K562 (cell line): ENCODE data around the gene ATP6V0C. TPM values are rescaled to one million over a fixed set of nuclear protein-coding genes. Genes with fewer than 3 reads are reported as not detected.

Experiments
- CHD2 ChIP-seq: IDR thresholded peaks from 2 replicates; pipeline ENCODE4 v1.6.1; 2011; ENCODE audit warnings: low read depth, low read length
- ETV1 ChIP-seq: fragments of 450-650 bp; conservative IDR thresholded peaks from 2 replicates; pipeline ENCODE4 v1.6.1; 2016; ENCODE audit warnings: missing genetic modification characterization, control low read depth, low read depth, missing compliant biosample characterization
- MTA3 ChIP-seq: fragments of 450-650 bp; formaldehyde crosslinking; IDR thresholded peaks from 2 replicates; pipeline ENCODE4 v1.6.1; 2017; ENCODE audit warnings: mild to moderate bottlenecking, borderline replicate concordance
- PHTF2 ChIP-seq: fragments of 250-450 bp; sonication (Bioruptor Pico); IDR thresholded peaks from 2 replicates; pipeline ENCODE4 v1.5.0; 2021; ENCODE audit warnings: mild to moderate bottlenecking
- POLR2AphosphoS2 ChIP-seq: IDR thresholded peaks from 2 replicates; pipeline ENCODE4 v1.6.1; 2012; ENCODE audit warnings: low read length, improper control_type of control experiment
- POU5F1 ChIP-seq: fragments of 150-350 bp; IDR thresholded peaks from 2 replicates; pipeline ENCODE4 v1.6.1; 2014; ENCODE audit warnings: borderline replicate concordance, low read length, low read depth, mild to moderate bottlenecking; ENCODE audit not compliant: partially characterized antibody
- RAD51 ChIP-seq: fragments of 450-650 bp; IDR thresholded peaks from 2 replicates; pipeline ENCODE4 v1.7.1; 2016; ENCODE audit warnings: low read depth, mild to moderate bottlenecking, borderline replicate concordance
- RBFOX2 ChIP-seq: fragments of 200-400 bp; formaldehyde crosslinking; IDR thresholded peaks from 2 replicates; pipeline ENCODE4 v1.6.1; 2017; ENCODE audit warnings: low read depth, mild to moderate bottlenecking, low read length, moderate library complexity
- SAP30 ChIP-seq: fragments of 200-600 bp; sonication (generic); IDR thresholded peaks from 2 replicates; pipeline ENCODE4 v1.6.1; 2012; ENCODE audit warnings: borderline replicate concordance, low read depth, mild to moderate bottlenecking, moderate library complexity, low read length, control low read depth, inconsistent platforms; ENCODE audit not compliant: insufficient read depth, poor library complexity, severe bottlenecking
- TBP ChIP-seq: optimal IDR thresholded peaks from 2 replicates; pipeline ENCODE3; 2011; ENCODE audit warnings: low read depth, low read length, improper control_type of control experiment
- ZFX ChIP-seq: sonication (generic); formaldehyde crosslinking; IDR thresholded peaks from 2 replicates; pipeline ENCODE4 v1.8.0; 2022; ENCODE audit warnings: mild to moderate bottlenecking, missing genetic modification reagents, moderate library complexity
- ZNF316 ChIP-seq: fragments of 450-650 bp; IDR thresholded peaks from 2 replicates; pipeline ENCODE4 v1.6.1; 2016
- ZNF354B ChIP-seq: fragments of 250-450 bp; sonication (Bioruptor Pico); IDR thresholded peaks from 2 replicates; pipeline ENCODE4 v1.4.0; 2020
- polyA plus RNA-seq, 8 experiments: library from polyadenylated mRNA; depleted of rRNA in 4 of 8; stranded (reverse) in 5 of 8; unstranded in 3 of 8; fragments of >200 nt; fragmentation: Nextera tagmentation in 2 of 8; fragmentation: Illumina TruSeq in 1 of 8; extraction: Ambion mirVana in 2 of 8; extraction: Trizol in 1 of 8; gene quantifications; 2 replicates each; pipeline versions ENCODE4 v1.2.1 to v1.2.3, GENCODE V29; 2011 to 2014; ENCODE audit warnings: inconsistent platforms in 1 of 8, missing spikeins in 1 of 8
- total RNA-seq, 7 experiments: library from RNA; depleted of rRNA in 6 of 7; stranded (reverse); fragments of >200 nt in 6 of 7; fragmentation: Illumina TruSeq in 2 of 7; extraction: Trizol in 2 of 7; gene quantifications; 2 replicates each; pipeline versions ENCODE4 v1.2.1 to v1.2.3, GENCODE V29; 2011 to 2021; ENCODE audit warnings: low replicate concordance in 1 of 7
- TF ChIP-seq, protein P1 (sequence below): fragments of 450-650 bp; IDR thresholded peaks from 2 replicates; pipeline ENCODE4 v1.6.1; 2016; ENCODE audit warnings: missing biosample characterization, missing genetic modification characterization
- TF ChIP-seq, protein P2 (sequence below): sonication (generic); formaldehyde crosslinking; IDR thresholded peaks from 2 replicates; pipeline ENCODE4 v1.8.0; 2022; ENCODE audit warnings: mild to moderate bottlenecking, missing genetic modification reagents
- TF ChIP-seq, protein P3 (sequence below): fragments of 450-650 bp; IDR thresholded peaks from 2 replicates; pipeline ENCODE4 v1.6.1; 2016
- TF ChIP-seq, protein P4 (sequence below): sonication (generic); formaldehyde crosslinking; IDR thresholded peaks from 2 replicates; pipeline ENCODE4 v1.8.0; 2023; ENCODE audit warnings: mild to moderate bottlenecking, missing genetic modification reagents

The ATP6V0C gene
- total and polyA plus RNA-seq, 9 of the 15 experiments (the other 6 are each of a cell fraction or from before 2014, with no cell fraction given): 2.9 to 228 (median 22.7) TPM

DNA sequence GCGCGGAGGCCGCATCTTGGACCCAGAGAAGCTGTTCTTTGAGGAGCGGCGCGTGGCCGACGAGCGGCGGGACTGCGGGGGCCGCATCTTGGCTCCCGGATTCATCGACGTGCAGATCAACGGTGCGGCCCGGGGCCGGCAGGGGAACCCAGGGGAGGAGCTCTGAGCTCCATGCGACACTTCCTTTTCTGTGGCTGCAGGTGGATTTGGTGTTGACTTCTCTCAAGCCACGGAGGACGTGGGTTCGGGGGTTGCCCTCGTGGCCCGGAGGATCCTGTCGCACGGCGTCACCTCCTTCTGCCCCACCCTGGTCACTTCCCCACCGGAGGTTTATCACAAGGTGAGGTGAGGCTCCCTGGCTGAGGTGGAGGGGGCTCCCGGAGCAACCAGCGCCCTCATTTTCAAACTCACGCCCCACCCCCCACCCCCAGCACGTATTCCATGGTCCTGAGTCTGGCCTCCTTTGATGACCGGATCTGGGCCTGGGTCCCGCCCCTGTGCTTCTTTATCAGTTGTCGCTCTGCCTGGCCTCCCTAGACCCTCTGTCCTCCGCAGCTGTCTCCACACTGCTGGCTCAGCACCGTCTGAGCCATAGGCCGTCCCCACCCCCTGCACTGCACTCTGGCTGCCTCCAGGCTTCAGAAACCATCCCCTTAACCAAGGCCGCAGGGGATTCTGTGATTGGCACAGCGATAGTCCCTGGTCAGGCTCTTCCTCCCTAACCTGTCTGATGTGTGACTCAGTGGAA, 7.2 kb downstream of the ATP6V0C start (continued):
- TF ChIP-seq RBFOX2 (peak; percentile 75), RAD51 (no peak), CHD2 (0 out of 2 replicates have a peak, but pooled peaks have one; percentile 7), TBP (peak; percentile 13), ZFX (CRISPR knock-in tag) (peak; percentile 52), PHTF2 (CRISPR knock-in tag) (peak; percentile 79; the same call in 1 of the 2 replicates), POU5F1 (no peak), SAP30 (peak; percentile 58), POLR2AphosphoS2 (no peak), ZNF316 (peak; percentile 66), ZNF354B (CRISPR knock-in tag) (no peak), ETV1 (tag) (peak; percentile 31), MTA3 (0 out of 2 replicates have a peak, but pooled peaks have one; percentile 38)
- TF ChIP-seq, protein P1, sequence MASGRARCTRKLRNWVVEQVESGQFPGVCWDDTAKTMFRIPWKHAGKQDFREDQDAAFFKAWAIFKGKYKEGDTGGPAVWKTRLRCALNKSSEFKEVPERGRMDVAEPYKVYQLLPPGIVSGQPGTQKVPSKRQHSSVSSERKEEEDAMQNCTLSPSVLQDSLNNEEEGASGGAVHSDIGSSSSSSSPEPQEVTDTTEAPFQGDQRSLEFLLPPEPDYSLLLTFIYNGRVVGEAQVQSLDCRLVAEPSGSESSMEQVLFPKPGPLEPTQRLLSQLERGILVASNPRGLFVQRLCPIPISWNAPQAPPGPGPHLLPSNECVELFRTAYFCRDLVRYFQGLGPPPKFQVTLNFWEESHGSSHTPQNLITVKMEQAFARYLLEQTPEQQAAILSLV (tag): no peak
- TF ChIP-seq, protein P2, sequence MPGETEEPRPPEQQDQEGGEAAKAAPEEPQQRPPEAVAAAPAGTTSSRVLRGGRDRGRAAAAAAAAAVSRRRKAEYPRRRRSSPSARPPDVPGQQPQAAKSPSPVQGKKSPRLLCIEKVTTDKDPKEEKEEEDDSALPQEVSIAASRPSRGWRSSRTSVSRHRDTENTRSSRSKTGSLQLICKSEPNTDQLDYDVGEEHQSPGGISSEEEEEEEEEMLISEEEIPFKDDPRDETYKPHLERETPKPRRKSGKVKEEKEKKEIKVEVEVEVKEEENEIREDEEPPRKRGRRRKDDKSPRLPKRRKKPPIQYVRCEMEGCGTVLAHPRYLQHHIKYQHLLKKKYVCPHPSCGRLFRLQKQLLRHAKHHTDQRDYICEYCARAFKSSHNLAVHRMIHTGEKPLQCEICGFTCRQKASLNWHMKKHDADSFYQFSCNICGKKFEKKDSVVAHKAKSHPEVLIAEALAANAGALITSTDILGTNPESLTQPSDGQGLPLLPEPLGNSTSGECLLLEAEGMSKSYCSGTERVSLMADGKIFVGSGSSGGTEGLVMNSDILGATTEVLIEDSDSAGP: no peak
- TF ChIP-seq, protein P3, sequence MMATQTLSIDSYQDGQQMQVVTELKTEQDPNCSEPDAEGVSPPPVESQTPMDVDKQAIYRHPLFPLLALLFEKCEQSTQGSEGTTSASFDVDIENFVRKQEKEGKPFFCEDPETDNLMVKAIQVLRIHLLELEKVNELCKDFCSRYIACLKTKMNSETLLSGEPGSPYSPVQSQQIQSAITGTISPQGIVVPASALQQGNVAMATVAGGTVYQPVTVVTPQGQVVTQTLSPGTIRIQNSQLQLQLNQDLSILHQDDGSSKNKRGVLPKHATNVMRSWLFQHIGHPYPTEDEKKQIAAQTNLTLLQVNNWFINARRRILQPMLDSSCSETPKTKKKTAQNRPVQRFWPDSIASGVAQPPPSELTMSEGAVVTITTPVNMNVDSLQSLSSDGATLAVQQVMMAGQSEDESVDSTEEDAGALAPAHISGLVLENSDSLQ: peak; percentile 51; the same call in 1 of the 2 replicates
- TF ChIP-seq, protein P4, sequence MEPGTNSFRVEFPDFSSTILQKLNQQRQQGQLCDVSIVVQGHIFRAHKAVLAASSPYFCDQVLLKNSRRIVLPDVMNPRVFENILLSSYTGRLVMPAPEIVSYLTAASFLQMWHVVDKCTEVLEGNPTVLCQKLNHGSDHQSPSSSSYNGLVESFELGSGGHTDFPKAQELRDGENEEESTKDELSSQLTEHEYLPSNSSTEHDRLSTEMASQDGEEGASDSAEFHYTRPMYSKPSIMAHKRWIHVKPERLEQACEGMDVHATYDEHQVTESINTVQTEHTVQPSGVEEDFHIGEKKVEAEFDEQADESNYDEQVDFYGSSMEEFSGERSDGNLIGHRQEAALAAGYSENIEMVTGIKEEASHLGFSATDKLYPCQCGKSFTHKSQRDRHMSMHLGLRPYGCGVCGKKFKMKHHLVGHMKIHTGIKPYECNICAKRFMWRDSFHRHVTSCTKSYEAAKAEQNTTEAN (CRISPR knock-in tag): no peak
